GM12864 (cell line): Measurements from ENCODE around the gene DNER.
"Not testable (repeated sequence)": the region's sequence is repeated elsewhere in the genome, so short reads cannot be mapped to it uniquely, and the experiment has no call there.

ENCODE experiments used
- DNase-seq: peaks from one replicate; pipeline ENCODE4 v3.0.0-alpha.2; 2011; ENCODE audit warnings: low read depth
- H3K4me3 ChIP-seq: 2 replicates; pipeline ENCODE4 v1.5.1; 2011; ENCODE audit warnings: mild to moderate bottlenecking, low read depth, low read length, control low read depth
- TF ChIP-seq, protein P1 (sequence below): IDR thresholded peaks from 2 replicates; pipeline ENCODE4 v1.5.1; 2011; ENCODE audit warnings: low read depth, mild to moderate bottlenecking, moderate library complexity, low read length, control low read depth, inconsistent platforms; ENCODE audit errors: missing control alignments

DNER gene

DNA sequence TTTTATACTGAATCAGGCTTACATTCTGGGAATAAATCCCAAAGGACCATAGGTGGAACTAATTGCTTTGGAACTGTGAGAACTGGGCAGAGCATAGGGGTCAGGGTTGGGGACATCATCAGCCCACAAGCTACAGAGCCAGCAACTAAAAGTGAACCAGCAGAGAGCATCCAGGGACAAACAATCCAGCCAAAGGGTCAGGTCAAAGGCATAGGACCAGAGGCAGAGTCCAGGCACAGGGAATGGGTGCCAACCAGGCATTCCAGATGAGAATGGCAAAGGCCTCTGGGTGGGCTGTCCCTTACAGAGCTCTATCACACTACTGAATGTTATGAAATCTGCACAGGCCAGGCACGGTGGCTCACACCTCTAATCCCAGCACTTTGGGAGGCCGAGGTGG lies 12.3 kb upstream of the DNER start:
- TF ChIP-seq, protein P1, sequence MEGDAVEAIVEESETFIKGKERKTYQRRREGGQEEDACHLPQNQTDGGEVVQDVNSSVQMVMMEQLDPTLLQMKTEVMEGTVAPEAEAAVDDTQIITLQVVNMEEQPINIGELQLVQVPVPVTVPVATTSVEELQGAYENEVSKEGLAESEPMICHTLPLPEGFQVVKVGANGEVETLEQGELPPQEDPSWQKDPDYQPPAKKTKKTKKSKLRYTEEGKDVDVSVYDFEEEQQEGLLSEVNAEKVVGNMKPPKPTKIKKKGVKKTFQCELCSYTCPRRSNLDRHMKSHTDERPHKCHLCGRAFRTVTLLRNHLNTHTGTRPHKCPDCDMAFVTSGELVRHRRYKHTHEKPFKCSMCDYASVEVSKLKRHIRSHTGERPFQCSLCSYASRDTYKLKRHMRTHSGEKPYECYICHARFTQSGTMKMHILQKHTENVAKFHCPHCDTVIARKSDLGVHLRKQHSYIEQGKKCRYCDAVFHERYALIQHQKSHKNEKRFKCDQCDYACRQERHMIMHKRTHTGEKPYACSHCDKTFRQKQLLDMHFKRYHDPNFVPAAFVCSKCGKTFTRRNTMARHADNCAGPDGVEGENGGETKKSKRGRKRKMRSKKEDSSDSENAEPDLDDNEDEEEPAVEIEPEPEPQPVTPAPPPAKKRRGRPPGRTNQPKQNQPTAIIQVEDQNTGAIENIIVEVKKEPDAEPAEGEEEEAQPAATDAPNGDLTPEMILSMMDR: no peak
- H3K4me3 ChIP-seq: no peak overlapping the region
- no peak for DNase-seq

DNA sequence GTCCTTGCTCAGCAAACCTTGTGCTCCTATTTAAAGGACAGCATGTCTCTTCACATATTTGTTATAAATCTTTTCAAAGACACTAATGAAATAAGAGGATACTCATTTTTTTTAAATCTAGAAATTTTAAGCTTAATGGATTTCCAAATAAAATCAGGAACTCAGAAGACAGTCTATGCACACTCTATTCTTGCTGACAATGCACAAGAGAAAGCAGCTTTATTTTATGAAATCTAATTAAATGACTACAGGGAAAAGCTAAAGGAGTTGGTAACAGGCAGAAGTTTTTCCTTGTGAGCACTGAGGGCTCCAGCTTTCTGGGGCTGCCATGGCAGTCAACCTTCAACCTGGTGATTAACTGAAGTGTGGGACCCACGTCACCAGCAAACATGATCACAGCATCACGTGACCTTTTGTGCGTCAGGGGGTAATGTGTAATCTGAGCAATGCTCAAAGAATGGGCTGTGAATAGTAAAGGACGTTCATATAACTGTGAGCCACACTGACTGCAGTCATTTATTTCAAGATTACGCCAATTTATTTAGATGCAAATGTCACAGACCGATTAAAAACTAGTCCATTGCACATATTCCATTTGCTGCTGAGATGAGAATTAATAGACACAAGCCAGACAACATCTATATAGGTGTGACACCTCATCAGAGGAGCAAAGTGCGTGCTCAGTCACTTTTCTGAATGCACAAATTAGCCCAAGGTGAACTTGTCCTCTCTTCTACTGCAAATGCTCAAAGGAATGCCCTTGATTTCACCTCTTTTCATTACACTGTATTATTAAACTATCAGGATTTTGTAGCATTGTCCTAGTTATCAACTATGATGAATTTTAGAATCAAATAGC lies 11.6 kb upstream of the DNER start:
- TF ChIP-seq, protein P1: no peak
- no peak for DNase-seq

DNA sequence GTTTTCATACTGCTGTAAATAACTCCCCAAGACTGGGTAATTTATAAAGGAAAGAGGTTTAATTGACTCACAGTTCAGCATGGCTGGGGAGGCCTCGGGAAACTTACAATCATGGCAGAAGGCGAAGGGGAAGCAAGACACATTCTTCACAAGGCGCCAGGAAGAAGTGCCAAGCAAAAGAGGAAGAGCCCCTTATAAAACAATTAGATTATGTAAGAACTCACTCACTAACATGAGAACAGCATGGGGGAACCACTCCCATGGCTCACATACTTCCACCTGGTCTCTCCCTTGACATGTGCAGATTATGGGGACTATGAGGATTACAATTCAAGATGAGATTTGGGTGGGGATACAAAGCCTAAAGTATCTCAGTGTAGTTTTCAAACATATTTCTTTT lies 8.8 kb upstream of the DNER start:
- H3K4me3 ChIP-seq, DNase-seq: not testable (repeated sequence)

More for the DNA sequence above, 11.6 kb upstream of the DNER start:
- H3K4me3 ChIP-seq: no peak overlapping the region

DNA sequence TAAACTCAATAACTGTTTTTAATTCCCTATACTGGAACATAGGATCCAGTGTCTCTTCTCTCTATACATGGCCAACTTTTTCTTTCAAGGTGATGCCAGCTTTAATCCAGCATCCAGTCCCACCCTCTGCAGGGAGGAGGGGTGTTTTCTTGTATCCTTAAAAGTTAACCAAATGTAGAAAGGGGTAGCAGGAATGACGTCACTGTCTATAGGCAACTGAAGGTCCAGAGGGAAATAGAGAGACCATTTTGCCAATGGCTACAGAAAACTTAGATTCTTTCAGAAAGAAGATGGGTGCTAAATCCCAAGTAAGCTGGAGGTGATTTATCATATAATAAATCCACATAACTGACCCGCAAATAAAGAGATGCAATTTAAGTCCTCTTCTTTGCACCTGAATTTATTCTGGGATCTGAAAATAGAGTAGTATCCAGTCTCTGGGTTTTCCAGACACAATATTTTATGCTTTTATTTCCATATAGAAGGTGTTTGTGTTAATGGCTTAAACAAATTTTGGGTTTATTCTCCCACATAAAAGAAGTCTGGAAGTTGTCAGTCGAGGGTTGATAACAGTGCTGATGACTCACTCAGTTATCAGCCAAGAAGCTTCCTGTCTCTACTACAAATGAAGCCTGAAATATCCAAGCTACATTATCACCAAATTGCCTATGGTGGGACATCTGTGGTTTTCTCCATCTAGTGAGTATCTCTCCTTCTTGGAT lies 5.7 kb upstream of the DNER start:
- no peak for DNase-seq
- H3K4me3 ChIP-seq: no peak overlapping the region
- TF ChIP-seq, protein P1: no peak

DNA sequence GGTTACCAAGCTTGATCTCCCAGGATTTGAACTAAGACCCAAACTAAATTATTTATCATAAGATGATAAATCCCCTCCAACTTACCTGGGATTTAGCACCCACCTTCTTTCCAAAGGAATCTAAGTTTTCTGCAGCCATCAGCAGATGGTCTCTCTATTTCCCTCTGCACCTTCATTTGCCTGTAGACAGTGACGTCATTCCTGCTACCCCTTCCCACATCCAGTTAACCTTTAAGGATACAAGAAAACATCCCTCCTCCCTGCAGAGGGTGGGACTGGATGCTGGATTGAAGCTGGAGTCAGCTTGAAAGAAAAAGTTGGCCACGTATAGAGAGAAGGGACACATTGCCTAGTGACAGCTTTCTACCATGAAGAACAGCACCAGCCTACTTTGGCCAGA lies 3.7 kb upstream of the DNER start:
- TF ChIP-seq, protein P1: no peak
- no peak for DNase-seq
- H3K4me3 ChIP-seq: no peak overlapping the region

DNA sequence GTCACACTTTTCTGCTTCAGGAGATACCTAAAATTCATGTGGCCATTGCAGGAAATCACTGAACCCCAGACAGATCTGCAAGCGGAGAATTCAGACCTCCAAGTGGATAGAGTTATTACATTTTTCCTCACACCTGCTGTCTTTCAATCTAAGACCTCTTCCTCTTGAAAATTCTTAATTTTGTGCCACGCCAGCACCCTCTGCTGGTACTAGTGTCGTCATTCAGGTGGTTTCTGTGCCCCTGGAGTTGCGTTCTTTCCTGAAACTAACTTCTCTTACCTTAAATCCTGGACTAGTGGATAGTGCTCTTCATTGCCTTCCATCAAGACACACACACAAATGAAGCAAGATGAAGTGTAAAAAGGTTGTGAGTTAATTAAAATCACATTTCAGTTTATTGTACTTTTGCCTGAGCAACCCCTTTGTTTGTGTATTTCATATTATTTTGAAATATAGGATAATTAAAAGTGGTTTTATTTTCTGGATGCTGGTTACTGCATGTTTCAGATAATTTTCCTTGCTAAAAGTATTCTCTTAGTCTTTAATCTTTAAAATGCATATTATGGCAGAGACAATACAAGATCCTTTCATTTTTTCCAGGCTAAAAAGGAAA lies 1.6 kb upstream of the DNER start:
- no peak overlapping the region for H3K4me3 ChIP-seq
- TF ChIP-seq, protein P1: peak; percentile 59
- DNase-seq: no peak
